K562 (cell line): ENCODE results near the gene DPAGT1.

Experiments used
- ARID2 ChIP-seq: fragments of 450-650 bp; IDR thresholded peaks from 2 replicates; pipeline ENCODE4 v1.6.1; 2017; ENCODE audit warnings: antibody characterized with exemption, mild to moderate bottlenecking
- CBX5 ChIP-seq: IDR thresholded peaks from 2 replicates; pipeline ENCODE4 v1.6.1; 2014; ENCODE audit warnings: low read depth, borderline replicate concordance
- DLX4 ChIP-seq: fragments of 250-450 bp; sonication (Bioruptor Pico); IDR thresholded peaks from 2 replicates; pipeline ENCODE4 v1.6.1; 2021; ENCODE audit warnings: mild to moderate bottlenecking
- HNRNPL ChIP-seq: fragments of 200-400 bp; formaldehyde crosslinking; IDR thresholded peaks from 2 replicates; pipeline ENCODE4 v1.6.1; 2017; ENCODE audit warnings: low read depth, mild to moderate bottlenecking, low read length
- MYNN ChIP-seq, 2 experiments: sonication (generic); formaldehyde crosslinking in 1 of 2; IDR thresholded peaks; 2 replicates each; pipeline versions ENCODE4 v1.5.0 to v1.6.1; 2016 to 2020; ENCODE audit warnings: antibody characterized with exemption in 1 of 2, missing genetic modification reagents in 1 of 2
- NFRKB ChIP-seq: fragments of 450-650 bp; IDR thresholded peaks from 2 replicates; pipeline ENCODE4 v1.6.1; 2016; ENCODE audit warnings: low read depth
- POLR2A ChIP-seq: fragments of 450-650 bp; conservative IDR thresholded peaks from 2 replicates; pipeline ENCODE4 v1.6.1; 2016
- POLR2AphosphoS5 ChIP-seq: IDR thresholded peaks from 2 replicates; pipeline ENCODE4 v1.6.1; 2011; ENCODE audit warnings: mild to moderate bottlenecking, low read depth, low read length, moderate library complexity; ENCODE audit not compliant: control insufficient read depth, insufficient read depth
- RBM22 ChIP-seq: fragments of 200-400 bp; formaldehyde crosslinking; IDR thresholded peaks from 2 replicates; pipeline ENCODE4 v1.6.1; 2018; ENCODE audit warnings: low read length, low read depth; ENCODE audit not compliant: poor library complexity, severe bottlenecking
- TSHZ1 ChIP-seq: fragments of 250-450 bp; sonication (Bioruptor Pico); IDR thresholded peaks from 2 replicates; pipeline ENCODE4 v1.4.0; 2020; ENCODE audit warnings: mild to moderate bottlenecking, moderate library complexity
- ZNF592 ChIP-seq: fragments of 450-650 bp; IDR thresholded peaks from 2 replicates; pipeline ENCODE4 v1.6.1; 2017; ENCODE audit warnings: antibody characterized with exemption, mild to moderate bottlenecking
- TF ChIP-seq, protein P1 (sequence below), 3 experiments: IDR thresholded peaks in 2 of 3; conservative IDR thresholded peaks in 1 of 3; 2 replicates each; pipeline ENCODE4 v1.5.1; 2011 to 2012; ENCODE audit warnings: low read length in 3 of 3, mild to moderate bottlenecking in 3 of 3, control low read depth in 2 of 3, improper control_type of control experiment in 1 of 3, inconsistent platforms in 1 of 3, low read depth in 1 of 3, mixed read lengths in 1 of 3, moderate library complexity in 1 of 3; ENCODE audit not compliant: insufficient read depth in 2 of 3
- TF ChIP-seq, protein P2 (sequence below): sonication (generic); formaldehyde crosslinking; IDR thresholded peaks from 2 replicates; pipeline ENCODE4 v1.9.0; 2022; ENCODE audit warnings: mild to moderate bottlenecking, missing genetic modification reagents

DNA sequence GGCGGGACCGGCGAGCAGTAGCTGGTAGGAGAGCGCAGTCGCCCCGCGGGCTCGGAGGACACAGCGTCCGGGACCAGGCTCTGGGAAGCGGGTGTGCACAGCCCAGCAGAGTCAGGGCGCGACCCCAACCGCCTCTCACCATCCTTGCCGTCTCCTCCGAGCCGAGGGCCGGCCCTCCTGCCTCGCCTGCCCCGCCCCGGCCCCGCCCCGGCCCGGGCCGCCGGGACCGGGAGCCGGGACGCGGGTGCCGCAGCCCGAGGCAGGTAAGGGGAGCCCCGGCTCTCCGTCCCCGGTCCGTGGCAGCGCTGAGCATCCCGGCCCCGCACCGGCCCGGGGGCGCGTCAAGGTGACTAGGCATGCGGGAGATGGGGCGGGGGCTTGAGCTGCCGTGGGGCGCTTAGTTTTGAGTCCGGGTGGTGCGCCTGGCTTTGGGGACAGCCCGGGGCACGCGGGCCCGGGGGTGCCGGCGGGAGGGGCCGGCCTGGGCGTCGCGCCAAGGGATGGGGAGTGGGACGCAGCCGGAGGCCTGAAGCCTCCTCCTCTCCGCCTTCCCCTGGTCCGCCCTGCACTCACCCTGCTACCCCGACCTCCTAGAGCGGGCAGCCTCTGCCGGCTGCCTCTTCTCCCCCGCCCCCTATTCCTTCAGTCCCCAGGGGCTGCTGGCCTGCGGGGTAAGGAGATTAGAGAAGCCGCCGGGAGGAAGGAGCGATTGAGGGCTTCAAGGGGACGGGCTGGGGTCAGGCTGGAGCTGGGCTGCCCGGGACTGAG lies 47.5 kb upstream of the DPAGT1 start, which contains the start of gene ABCG4:
- no peak for TF ChIP-seq POLR2AphosphoS5
- no peak for TF ChIP-seq ARID2
- TF ChIP-seq, protein P1, sequence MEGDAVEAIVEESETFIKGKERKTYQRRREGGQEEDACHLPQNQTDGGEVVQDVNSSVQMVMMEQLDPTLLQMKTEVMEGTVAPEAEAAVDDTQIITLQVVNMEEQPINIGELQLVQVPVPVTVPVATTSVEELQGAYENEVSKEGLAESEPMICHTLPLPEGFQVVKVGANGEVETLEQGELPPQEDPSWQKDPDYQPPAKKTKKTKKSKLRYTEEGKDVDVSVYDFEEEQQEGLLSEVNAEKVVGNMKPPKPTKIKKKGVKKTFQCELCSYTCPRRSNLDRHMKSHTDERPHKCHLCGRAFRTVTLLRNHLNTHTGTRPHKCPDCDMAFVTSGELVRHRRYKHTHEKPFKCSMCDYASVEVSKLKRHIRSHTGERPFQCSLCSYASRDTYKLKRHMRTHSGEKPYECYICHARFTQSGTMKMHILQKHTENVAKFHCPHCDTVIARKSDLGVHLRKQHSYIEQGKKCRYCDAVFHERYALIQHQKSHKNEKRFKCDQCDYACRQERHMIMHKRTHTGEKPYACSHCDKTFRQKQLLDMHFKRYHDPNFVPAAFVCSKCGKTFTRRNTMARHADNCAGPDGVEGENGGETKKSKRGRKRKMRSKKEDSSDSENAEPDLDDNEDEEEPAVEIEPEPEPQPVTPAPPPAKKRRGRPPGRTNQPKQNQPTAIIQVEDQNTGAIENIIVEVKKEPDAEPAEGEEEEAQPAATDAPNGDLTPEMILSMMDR (IDR thresholded peaks at IDR 0.05 in 2 of 3, conservative IDR thresholded peaks at IDR 0.05 in 1 of 3; ENCODE audit: insufficient read depth in 2 of 3, low read depth in 1 of 3, low read length in 3 of 3): no peak
- TF ChIP-seq MYNN (IDR thresholded peaks at IDR 0.05): no peak
- no peak for TF ChIP-seq MYNN (CRISPR knock-in tag; IDR thresholded peaks at IDR 0.05)
- TF ChIP-seq, protein P2, sequence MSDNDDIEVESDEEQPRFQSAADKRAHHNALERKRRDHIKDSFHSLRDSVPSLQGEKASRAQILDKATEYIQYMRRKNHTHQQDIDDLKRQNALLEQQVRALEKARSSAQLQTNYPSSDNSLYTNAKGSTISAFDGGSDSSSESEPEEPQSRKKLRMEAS (CRISPR knock-in tag): no peak
- no peak for TF ChIP-seq DLX4 (CRISPR knock-in tag)
- no peak for TF ChIP-seq NFRKB
- no peak for TF ChIP-seq POLR2A
- TF ChIP-seq HNRNPL: no peak
- TF ChIP-seq ZNF592: no peak
- no peak for TF ChIP-seq RBM22
- no peak for TF ChIP-seq CBX5
- no peak for TF ChIP-seq TSHZ1 (CRISPR knock-in tag)
